Suprapubic skin (tissue), 3 donors: Measurements from ENCODE around the gene ZNF628.

ENCODE experiments used
- CTCF ChIP-seq, 2 donors: fragments of 200-600 bp in 1 of 2; fragments of 450-650 bp in 1 of 2; sonication (generic) in 1 of 2; IDR thresholded peaks; one replicate each; pipeline ENCODE4 v1.5.1; 2016 to 2019; ENCODE audit warnings: antibody characterized with exemption in 2 of 2, mild to moderate bottlenecking in 1 of 2, moderate library complexity in 1 of 2
- EP300 ChIP-seq: sonication (generic); formaldehyde crosslinking; IDR thresholded peaks from one replicate; pipeline ENCODE4 v1.6.1; 2017; ENCODE audit warnings: antibody characterized with exemption

GRCh38 chr19:55456347-55456746, 20.1 kb upstream of the ZNF628 start:
- TF ChIP-seq CTCF (IDR thresholded peaks at IDR 0.05) (no peak), EP300 (no peak)
